Calu3 (cell line): Measurements from ENCODE around the gene FPR1. TPM values are rescaled to one million over a fixed set of nuclear protein-coding genes. Genes with fewer than 3 reads are reported as not detected.

ENCODE experiments used
- BruUV-seq: library from RNA; stranded (reverse); fragments of 400-500 nt; replicated peaks from 2 replicates; lab custom pipeline; 2021; lab: Mats Ljungman, UMichigan
- CTCF ChIA-PET: fragments of 300-600 bp; sonication (Branson Sonifier 250); formaldehyde crosslinking; loops from one replicate; lab custom pipeline; 2022; ENCODE audit warnings: antibody characterized with exemption; lab: Charles Lee
- DNase-seq: peaks from one replicate; pipeline ENCODE4 v3.0.0; 2022
- H3K27ac Mint-ChIP-seq: one replicate; pipeline ENCODE4 v1.8.0; 2022; ENCODE audit warnings: mixed read lengths; ENCODE audit not compliant: unreplicated experiment
- H3K27me3 Mint-ChIP-seq: one replicate; pipeline ENCODE4 v1.8.0; 2022; ENCODE audit warnings: mixed read lengths; ENCODE audit not compliant: unreplicated experiment
- H3K36me3 Mint-ChIP-seq: one replicate; pipeline ENCODE4 v1.8.0; 2022; ENCODE audit warnings: mild to moderate bottlenecking, moderate library complexity, mixed read lengths; ENCODE audit not compliant: insufficient read depth, unreplicated experiment
- H3K4me1 Mint-ChIP-seq: one replicate; pipeline ENCODE4 v1.8.0; 2022; ENCODE audit warnings: mild to moderate bottlenecking, low read depth, mixed read lengths; ENCODE audit not compliant: unreplicated experiment
- H3K4me3 Mint-ChIP-seq: one replicate; pipeline ENCODE4 v1.8.0; 2022; ENCODE audit warnings: mild to moderate bottlenecking, low read depth, moderate library complexity, mixed read lengths; ENCODE audit not compliant: unreplicated experiment
- H3K9me3 Mint-ChIP-seq: one replicate; pipeline ENCODE4 v1.8.0; 2022; ENCODE audit warnings: low read depth, mixed read lengths; ENCODE audit not compliant: unreplicated experiment
- CTCF ChIP-seq: fragments of 200-600 bp; IDR thresholded peaks from one replicate; pipeline ENCODE4 v1.8.0; 2022; ENCODE audit warnings: antibody characterized with exemption; ENCODE audit not compliant: unreplicated experiment
- intact Hi-C: fragments of 100-400 bp; cut with micrococcal nuclease; formaldehyde crosslinking; loops from one replicate; pipeline ENCODE4 v1.10.0; 2022; ENCODE audit not compliant: unreplicated experiment
- total RNA-seq: library from RNA; stranded (reverse); gene quantifications from 2 replicates; pipeline ENCODE4 v1.2.3, GENCODE V29; 2022

FPR1 gene
- total RNA-seq, 1 experiment from 2014 or later = not detected

GRCh38 chr19:51798062-51798461, 46.4 kb upstream of the FPR1 start:
- no TSS peak for BruUV-seq
- Mint-ChIP-seq H3K36me3 (no peaks in the 10 kb centered on the region), H3K9me3 (peaks cover 23% of the 10 kb centered on the region), H3K27ac (no peak overlapping the region), H3K4me1 (no peaks in the 10 kb centered on the region), H3K4me3 (no peak overlapping the region), H3K27me3 (peaks cover 12% of the 10 kb centered on the region)
- no peak for TF ChIP-seq CTCF
- DNase-seq = no peak
- CTCF ChIA-PET = no interaction called here
- intact Hi-C loops = no loop called here

- peaks cover 12% of the 10 kb centered on the region for H3K27me3 Mint-ChIP-seq
- H3K4me1 Mint-ChIP-seq = no peaks in the 10 kb centered on the region
- no peaks in the 10 kb centered on the region for H3K36me3 Mint-ChIP-seq
- BruUV-seq = no TSS peak
- TF ChIP-seq CTCF = no peak
- no peak overlapping the region for H3K27ac Mint-ChIP-seq
- no peak for DNase-seq
- CTCF ChIA-PET = no interaction called here
- intact Hi-C loops = no loop called here
- no peak overlapping the region for H3K4me3 Mint-ChIP-seq
- H3K9me3 Mint-ChIP-seq = peaks cover 23% of the 10 kb centered on the region
Measured at GRCh38 chr19:51797480-51797879, 45.8 kb upstream of the FPR1 start.

GRCh38 chr19:51796195-51796679, 44.6 kb upstream of the FPR1 start:
- DNase-seq = no peak
- peaks cover 31% of the 10 kb centered on the region for H3K9me3 Mint-ChIP-seq
- intact Hi-C loops = no loop called here
- H3K27me3 Mint-ChIP-seq = peaks cover 12% of the 10 kb centered on the region
- no peak overlapping the region for H3K27ac Mint-ChIP-seq
- H3K36me3 Mint-ChIP-seq = no peaks in the 10 kb centered on the region
- no TSS peak for BruUV-seq
- H3K4me3 Mint-ChIP-seq = no peak overlapping the region
- CTCF ChIA-PET = no interaction called here
- no peak for TF ChIP-seq CTCF
- H3K4me1 Mint-ChIP-seq = no peaks in the 10 kb centered on the region

- no peak for DNase-seq
- intact Hi-C loops = no loop called here
- peaks cover 12% of the 10 kb centered on the region for H3K27me3 Mint-ChIP-seq
- no peaks in the 10 kb centered on the region for H3K36me3 Mint-ChIP-seq
- no peak within 1 kb of the TSS for H3K4me3 Mint-ChIP-seq
- TF ChIP-seq CTCF = no peak
- BruUV-seq = no TSS peak
- H3K9me3 Mint-ChIP-seq = peaks cover 26% of the 10 kb centered on the region
- no peaks in the 10 kb centered on the region for H3K4me1 Mint-ChIP-seq
- no peak within 1 kb of the TSS for H3K27ac Mint-ChIP-seq
- CTCF ChIA-PET = no interaction called here
Measured at GRCh38 chr19:51794885-51795490, 43.3 kb upstream of the FPR1 start, which contains the start of gene FPR3. TSS of gene FPR3 (plus strand) at chr19:51795157. CDS start at chr19:51823749, 28,592 bp downstream.
